GM18505 (cell line): ENCODE data around the gene SIN3A.
A peak's percentile ranks its signal among the peaks of the same experiment; 100 is the strongest.
"Not testable (repeated sequence)": the region's sequence is repeated elsewhere in the genome, so short reads cannot be mapped to it uniquely, and the experiment has no call there.

Source experiments
- ATAC-seq: cut with Tn5 transposase; IDR thresholded peaks from one replicate; pipeline ENCODE4 v1.9.1; 2021; ENCODE audit not compliant: unreplicated experiment
- POLR2A ChIP-seq: IDR thresholded peaks from 4 replicates; pipeline ENCODE4 v1.6.1; 2011; ENCODE audit warnings: borderline replicate concordance; ENCODE audit not compliant: insufficient read depth, insufficient read length; ENCODE audit errors: extremely low read depth

SIN3A gene

GRCh38 chr15:75349851-75350588 is 101.5 kb downstream of the SIN3A start:
- no peak for TF ChIP-seq POLR2A
- ATAC-seq: peak; percentile 48

GRCh38 chr15:75349351-75349669 is 102.2 kb downstream of the SIN3A start:
- ATAC-seq: not testable (repeated sequence)

GRCh38 chr15:75348562-75349350 is 102.7 kb downstream of the SIN3A start:
- TF ChIP-seq POLR2A: no peak
- ATAC-seq: no peak

GRCh38 chr15:75348034-75348561 is 103.4 kb downstream of the SIN3A start:
- TF ChIP-seq POLR2A: no peak
- ATAC-seq: no peak

- ATAC-seq: no peak
- peak; percentile 44 for TF ChIP-seq POLR2A
Measured at GRCh38 chr15:75347222-75348033, 104.1 kb downstream of the SIN3A start.

DNA sequence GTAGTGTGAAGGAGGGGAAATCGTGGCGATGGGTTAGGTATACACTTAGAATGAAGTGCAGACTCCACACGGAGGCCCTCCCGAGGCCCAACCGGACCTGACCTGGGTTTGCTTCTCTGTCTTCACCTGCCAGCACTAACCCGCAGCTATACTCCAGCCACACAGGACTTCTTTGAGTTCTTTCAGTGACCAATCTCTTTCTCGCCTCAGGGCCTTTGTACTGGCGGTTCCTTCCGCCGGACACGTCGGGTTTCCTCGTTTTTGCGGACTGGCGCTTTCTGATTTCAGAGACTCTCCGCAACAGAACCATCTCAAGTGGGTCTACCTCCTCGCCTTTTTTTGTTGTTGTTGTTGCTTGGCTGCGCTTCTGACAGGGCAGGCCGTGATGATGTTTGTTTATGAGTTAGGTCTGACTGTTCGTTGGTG is 104.7 kb downstream of the SIN3A start, which contains the start of gene NEIL1:
Gene NEIL1 (plus strand): TSS at position 244 of the 426 bp plus-strand sequence. CDS start 1,867 bp downstream, outside the sequence.
- ATAC-seq: no peak

GRCh38 chr15:75343953-75344352 is 107.5 kb downstream of the SIN3A start:
- not testable (repeated sequence) for ATAC-seq

More for the DNA sequence above, 104.7 kb downstream of the SIN3A start, which contains the start of gene NEIL1:
- no peak for TF ChIP-seq POLR2A

GRCh38 chr15:75342221-75342620 is 109.3 kb downstream of the SIN3A start:
- TF ChIP-seq POLR2A: no peak
- ATAC-seq: no peak

GRCh38 chr15:75339531-75340240 is 111.8 kb downstream of the SIN3A start:
- TF ChIP-seq POLR2A: no peak
- ATAC-seq: no peak

GRCh38 chr15:75338661-75339240 is 112.7 kb downstream of the SIN3A start:
- ATAC-seq: no peak

DNA sequence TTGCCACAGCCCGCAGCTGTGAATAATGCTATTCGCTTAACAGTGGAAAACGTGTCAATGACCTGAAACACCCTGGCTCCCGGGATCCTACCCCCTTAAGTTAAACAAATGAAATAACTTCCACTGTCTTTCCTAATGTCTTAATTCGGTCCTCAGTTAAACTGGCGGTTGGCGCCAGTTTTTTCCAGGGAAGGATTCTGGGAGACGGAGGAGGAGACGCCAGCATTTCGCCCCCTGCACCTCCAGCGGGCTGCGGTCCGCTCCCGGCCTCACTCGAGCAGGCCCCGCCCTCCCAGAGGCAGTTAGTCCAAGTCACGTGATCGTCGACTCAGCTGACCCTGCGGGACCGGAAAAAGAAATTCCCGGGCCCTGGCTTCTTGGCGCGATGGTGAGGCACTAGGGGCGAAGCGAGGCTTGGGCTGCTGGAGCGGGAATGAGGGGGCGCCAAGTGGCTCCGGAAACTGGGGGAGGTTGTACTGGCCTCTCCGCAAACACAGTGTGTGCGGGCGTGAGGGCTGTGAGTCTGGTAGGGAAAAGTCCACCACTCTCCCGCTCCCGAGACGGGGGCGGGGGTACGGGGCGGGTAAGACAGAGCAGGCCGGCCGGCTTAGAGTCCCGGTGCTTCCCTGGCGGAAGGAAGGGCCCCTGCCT is 115.7 kb downstream of the SIN3A start, which contains the start of gene COMMD4:
Gene COMMD4 (plus strand): TSS at position 359 of the 651 bp plus-strand sequence. CDS start 27 bp downstream, at position 386.
- peak; percentile 56 for TF ChIP-seq POLR2A
- no peak for ATAC-seq

More at GRCh38 chr15:75338661-75339240, 112.7 kb downstream of the SIN3A start:
- TF ChIP-seq POLR2A: no peak

- no peak for TF ChIP-seq POLR2A
- no peak for ATAC-seq
Measured at GRCh38 chr15:75335313-75335704, 116.2 kb downstream of the SIN3A start.

DNA sequence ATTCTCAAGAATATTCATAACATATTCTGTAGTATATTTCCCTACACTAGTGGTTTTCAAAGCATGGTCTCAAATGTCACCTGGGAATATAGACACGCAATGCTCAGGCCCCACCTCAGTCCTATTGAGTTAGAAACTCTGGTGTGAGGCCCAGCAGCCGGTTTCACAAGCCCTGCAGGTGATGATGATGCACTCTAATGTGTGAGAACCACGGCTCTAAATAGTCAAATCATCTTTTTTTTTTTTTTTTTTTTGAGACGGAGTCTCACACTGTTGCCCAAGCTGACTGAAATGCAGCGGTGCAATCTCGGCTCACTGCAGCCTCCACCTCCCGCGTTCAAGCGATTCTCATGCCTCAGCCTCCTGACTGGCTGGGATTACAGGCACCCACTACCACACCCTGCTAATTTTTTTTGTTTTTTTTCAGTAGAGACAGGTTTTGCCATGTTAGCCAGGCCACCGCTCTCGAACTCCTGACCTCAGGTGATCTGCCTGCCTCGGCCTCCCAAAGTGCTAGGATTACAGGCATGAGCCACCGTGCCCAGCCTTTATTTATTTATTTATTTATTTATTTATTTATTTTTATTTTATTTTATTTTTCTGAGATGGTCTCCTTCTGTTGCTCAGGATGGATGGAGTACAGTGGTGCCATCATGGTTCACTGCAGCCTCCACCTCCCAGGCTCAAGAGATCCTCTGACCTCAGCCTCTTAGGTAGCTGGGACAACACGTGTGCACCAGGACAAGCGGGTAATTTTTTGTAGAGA is 117.7 kb downstream of the SIN3A start:
- not testable (repeated sequence) for ATAC-seq

DNA sequence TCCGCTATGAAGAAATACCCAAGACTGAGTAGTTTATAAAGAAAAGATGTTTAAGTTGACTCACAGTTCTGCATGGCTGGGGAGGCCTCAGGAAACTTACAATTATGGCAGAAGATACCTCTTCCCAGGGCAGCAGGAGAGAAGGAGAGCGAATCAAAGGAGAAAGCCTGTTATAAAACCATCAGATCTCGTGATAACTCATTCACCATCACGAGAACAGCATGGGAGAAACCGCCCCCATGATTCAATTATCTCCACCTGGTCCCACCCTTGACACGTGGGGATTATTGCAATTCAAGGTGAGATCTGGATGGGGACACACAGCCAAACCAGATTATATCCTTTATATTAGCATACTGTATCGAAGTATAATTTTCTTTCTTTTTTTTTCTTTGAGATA is 119.4 kb downstream of the SIN3A start:
- not testable (repeated sequence) for ATAC-seq
